Adrenal gland (tissue), 5 donors: ENCODE data around the gene AP2M1.

Experiments used
- POLR2A ChIP-seq, 2 donors: fragments of 450-650 bp; IDR thresholded peaks; one replicate each; pipeline ENCODE4 v1.6.1; 2017; ENCODE audit warnings: antibody characterized with exemption in 2 of 2, mild to moderate bottlenecking in 2 of 2, moderate library complexity in 1 of 2
- TF ChIP-seq, protein P1 (sequence below), 6 experiments: fragments of 450-650 bp in 4 of 6; fragments of 200-600 bp in 2 of 6; sonication (generic) in 1 of 6; IDR thresholded peaks; 1 replicate in 5 of 6; 2 replicates in 1 of 6; pipeline versions ENCODE4 v1.5.1 to v1.8.0; 2016 to 2021; ENCODE audit warnings: antibody characterized with exemption in 6 of 6, mild to moderate bottlenecking in 2 of 6, moderate library complexity in 1 of 6
- donor health status: DM: no; HTN: no; CAD: no.

- TF ChIP-seq, protein P1, sequence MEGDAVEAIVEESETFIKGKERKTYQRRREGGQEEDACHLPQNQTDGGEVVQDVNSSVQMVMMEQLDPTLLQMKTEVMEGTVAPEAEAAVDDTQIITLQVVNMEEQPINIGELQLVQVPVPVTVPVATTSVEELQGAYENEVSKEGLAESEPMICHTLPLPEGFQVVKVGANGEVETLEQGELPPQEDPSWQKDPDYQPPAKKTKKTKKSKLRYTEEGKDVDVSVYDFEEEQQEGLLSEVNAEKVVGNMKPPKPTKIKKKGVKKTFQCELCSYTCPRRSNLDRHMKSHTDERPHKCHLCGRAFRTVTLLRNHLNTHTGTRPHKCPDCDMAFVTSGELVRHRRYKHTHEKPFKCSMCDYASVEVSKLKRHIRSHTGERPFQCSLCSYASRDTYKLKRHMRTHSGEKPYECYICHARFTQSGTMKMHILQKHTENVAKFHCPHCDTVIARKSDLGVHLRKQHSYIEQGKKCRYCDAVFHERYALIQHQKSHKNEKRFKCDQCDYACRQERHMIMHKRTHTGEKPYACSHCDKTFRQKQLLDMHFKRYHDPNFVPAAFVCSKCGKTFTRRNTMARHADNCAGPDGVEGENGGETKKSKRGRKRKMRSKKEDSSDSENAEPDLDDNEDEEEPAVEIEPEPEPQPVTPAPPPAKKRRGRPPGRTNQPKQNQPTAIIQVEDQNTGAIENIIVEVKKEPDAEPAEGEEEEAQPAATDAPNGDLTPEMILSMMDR (IDR thresholded peaks at IDR 0.05), result no peak
- no peak for TF ChIP-seq POLR2A (IDR thresholded peaks at IDR 0.05)
Measured at GRCh38 chr3:184173374-184173722, 1.3 kb upstream of the AP2M1 start.
